ENCODE results near the gene UBC. TPM values are rescaled to one million over a fixed set of nuclear protein-coding genes. Genes with fewer than 3 reads are reported as not detected.
"Not testable (repeated sequence)": the region's sequence is repeated elsewhere in the genome, so short reads cannot be mapped to it uniquely, and the experiment has no call there.

Gene UBC
- total RNA-seq, 5 donors from 2014 or later (not counting 1 experiment from before 2014, with no cell fraction given) = 786 to 1,410 (median 885) TPM

DNA sequence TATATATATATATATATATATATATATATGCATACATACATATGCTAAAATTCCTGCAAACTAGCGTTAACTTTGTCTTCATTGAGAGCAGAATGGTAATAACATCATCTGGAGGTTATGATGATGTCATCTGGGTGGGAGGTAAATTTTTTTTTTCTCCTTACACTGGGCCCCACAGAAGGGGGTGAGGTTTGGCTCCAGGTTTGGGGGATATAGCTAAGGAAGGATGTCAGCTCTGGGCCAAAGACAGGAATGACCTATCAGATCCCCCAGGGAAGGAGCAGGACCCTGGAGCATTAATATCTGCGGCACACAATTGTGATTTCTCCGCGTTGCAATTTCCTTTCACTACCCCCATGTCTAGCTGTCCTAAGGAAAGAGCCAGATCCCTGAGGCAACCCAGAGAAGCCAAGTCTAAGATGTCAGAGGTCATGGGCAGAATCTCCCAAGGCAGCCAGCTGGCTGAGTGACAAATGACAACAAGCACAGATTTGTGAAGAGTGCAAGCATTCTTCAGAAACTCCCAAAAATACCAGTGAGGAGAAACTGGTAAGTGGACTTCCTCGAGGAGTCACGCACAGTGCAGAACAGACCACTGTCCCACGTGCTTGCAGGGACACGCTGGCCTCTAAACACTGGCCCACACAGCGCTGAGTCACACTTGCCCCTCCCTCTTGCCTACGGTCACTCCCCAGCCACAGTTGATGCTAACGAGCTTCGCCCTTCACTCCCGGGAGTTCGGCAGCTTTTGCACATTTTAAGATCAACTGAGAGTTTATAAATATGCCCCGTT, 9.9 kb downstream of the UBC start:
- peaks cover 6 to 9% (median 7%) of the 10 kb centered on the region in 3 donors for H3K4me1 Mint-ChIP-seq
- POLR2A ChIA-PET = interaction anchor here in 1 of 2 donors (0.6 kb wide), 2 partner anchors 8 to 36 kb away, joined by 3 read pairs; no protein-coding TSS in a partner anchor
- no peak for ATAC-seq (replicated peaks in 1 of 4)

DNA sequence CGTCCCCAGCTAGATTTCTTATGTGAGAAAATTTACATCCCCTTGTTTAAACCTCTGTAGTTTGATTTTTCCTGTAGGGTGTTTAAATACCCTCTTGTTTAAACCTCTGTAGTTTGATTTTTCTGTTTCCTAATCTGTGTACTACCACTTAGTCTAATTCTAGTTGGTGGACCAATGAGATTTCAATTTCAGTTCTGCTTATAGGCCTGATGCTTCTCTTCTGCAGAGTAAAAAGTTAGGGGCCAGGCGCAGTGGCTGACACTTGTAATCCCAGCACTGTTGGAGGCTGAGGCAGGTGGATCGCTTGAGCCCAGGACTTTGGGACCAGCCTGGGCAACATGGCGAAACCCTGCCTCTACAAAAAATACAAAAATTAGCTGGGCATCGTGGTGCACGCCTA, 11.5 kb downstream of the UBC start:
- ATAC-seq (replicated peaks in 1 of 4) = no peak

More for the DNA sequence above, 9.9 kb downstream of the UBC start:
- Histone ChIP-seq H3K27me3 (replicated peaks in 1 of 2; ENCODE audit: control insufficient read depth in 2 of 2, extremely low read depth in 1 of 2, insufficient read depth in 2 of 2, low read length in 1 of 2) (no peaks in the 10 kb centered on the region), H3K36me3 (ENCODE audit: control insufficient read depth in 2 of 2, extremely low read depth in 1 of 2, insufficient read depth in 1 of 2, low read length in 1 of 2) (no peaks in the 10 kb centered on the region), H3K4me1 (ENCODE audit: control insufficient read depth in 1 of 2, extremely low read depth in 1 of 2, insufficient read depth in 2 of 2, low read length in 2 of 2) (peaks cover 3 to 7% of the 10 kb centered on the region in 2 experiments), H3K9me3 (no peaks in the 10 kb centered on the region), H3K27ac (ENCODE audit: low read length) (no peak overlapping the region), H3K4me3 (ENCODE audit: control insufficient read depth in 1 of 2, extremely low read depth in 1 of 2, low read length in 1 of 2) (no peak overlapping the region)
- Mint-ChIP-seq H3K27ac (no peak overlapping the region), H3K36me3 (no peaks in the 10 kb centered on the region), H3K4me3 (no peak overlapping the region), H3K27me3 (no peaks in the 10 kb centered on the region), H3K9me3 (no peaks in the 10 kb centered on the region)
- 65% methylated on average over 7 of the region's 15 CpGs for WGBS (ENCODE audit: insufficient coverage)
- CTCF ChIA-PET = interaction anchor here in 1 of 2 donors (3.2 to 5.3 kb wide), 2 partner anchors 14 to 35 kb away, joined by 50 to 142 read pairs; no protein-coding TSS in a partner anchor
- no peak for DNase-seq

DNA sequence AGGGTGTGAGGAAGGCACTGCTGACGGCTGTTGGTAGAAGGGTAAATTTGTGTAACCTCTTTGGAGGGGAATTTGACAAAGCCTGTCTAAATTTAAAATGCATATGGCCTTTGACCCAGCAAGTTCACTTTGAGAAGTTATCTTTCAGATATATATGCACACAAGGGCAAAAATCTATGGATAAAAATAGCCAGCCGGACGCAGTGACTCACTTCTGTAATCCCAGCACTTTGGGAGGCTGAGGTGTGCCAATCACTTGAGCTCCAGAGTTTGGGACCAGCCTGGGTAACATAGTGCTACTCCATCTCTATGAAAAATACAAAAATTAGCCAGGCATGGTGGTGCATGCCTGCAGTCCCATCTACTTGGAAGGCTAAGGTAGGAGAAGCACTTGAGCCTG, 13.4 kb downstream of the UBC start:
- H3K4me3 Mint-ChIP-seq = no peak overlapping the region
- peaks cover 11 to 16% (median 14%) of the 10 kb centered on the region in 3 donors for H3K4me1 Mint-ChIP-seq
- no peaks in the 10 kb centered on the region for H3K9me3 Mint-ChIP-seq
- no peak for DNase-seq
- H3K4me3 ChIP-seq (ENCODE audit: control insufficient read depth in 1 of 2, extremely low read depth in 1 of 2, low read length in 1 of 2) = no peak overlapping the region
- no peaks in the 10 kb centered on the region for H3K27me3 Mint-ChIP-seq
- H3K4me1 ChIP-seq (ENCODE audit: control insufficient read depth in 1 of 2, extremely low read depth in 1 of 2, insufficient read depth in 2 of 2, low read length in 2 of 2) = peaks cover 0 to 9% of the 10 kb centered on the region in 2 experiments
- no peak overlapping the region for H3K27ac ChIP-seq (ENCODE audit: low read length)
- H3K9me3 ChIP-seq = no peaks in the 10 kb centered on the region
- ChIA-PET POLR2A (no interaction called here), CTCF (interaction anchor here in 1 of 2 donors (0.7 kb wide), 1 partner anchor 89 kb away, joined by 3 read pairs; no protein-coding TSS in a partner anchor)
- ATAC-seq (replicated peaks in 1 of 4) = no peak
- H3K27ac Mint-ChIP-seq = no peak overlapping the region
- no peaks in the 10 kb centered on the region for H3K36me3 Mint-ChIP-seq
- no peaks in the 10 kb centered on the region for H3K36me3 ChIP-seq (ENCODE audit: control insufficient read depth in 2 of 2, extremely low read depth in 1 of 2, insufficient read depth in 1 of 2, low read length in 1 of 2)
- no peaks in the 10 kb centered on the region for H3K27me3 ChIP-seq (replicated peaks in 1 of 2; ENCODE audit: control insufficient read depth in 2 of 2, extremely low read depth in 1 of 2, insufficient read depth in 2 of 2, low read length in 1 of 2)
- WGBS (ENCODE audit: insufficient coverage) = 100% methylated on average over 2 of the region's 3 CpGs

More for the DNA sequence above, 11.5 kb downstream of the UBC start:
- Mint-ChIP-seq H3K9me3 (no peaks in the 10 kb centered on the region), H3K36me3 (no peaks in the 10 kb centered on the region), H3K27ac (no peak overlapping the region), H3K4me1 (peaks cover 17 to 21% (median 19%) of the 10 kb centered on the region in 3 donors), H3K4me3 (no peak overlapping the region), H3K27me3 (no peaks in the 10 kb centered on the region)
- DNase-seq = no peak
- ChIA-PET CTCF (interaction anchor here in 1 of 2 donors (0.6 kb wide), 2 partner anchors 38 to 42 kb away, joined by 3 to 7 read pairs; no protein-coding TSS in a partner anchor), POLR2A (interaction anchor here in 1 of 2 donors (0.6 kb wide), 1 partner anchor 35 kb away, joined by 3 read pairs; no protein-coding TSS in a partner anchor)
- 100% methylated on average over 2 of the region's 6 CpGs for WGBS (ENCODE audit: insufficient coverage)
- Histone ChIP-seq H3K36me3 (ENCODE audit: control insufficient read depth in 2 of 2, extremely low read depth in 1 of 2, insufficient read depth in 1 of 2, low read length in 1 of 2) (no peaks in the 10 kb centered on the region), H3K27me3 (replicated peaks in 1 of 2; ENCODE audit: control insufficient read depth in 2 of 2, extremely low read depth in 1 of 2, insufficient read depth in 2 of 2, low read length in 1 of 2) (no peaks in the 10 kb centered on the region), H3K9me3 (no peaks in the 10 kb centered on the region), H3K4me1 (ENCODE audit: control insufficient read depth in 1 of 2, extremely low read depth in 1 of 2, insufficient read depth in 2 of 2, low read length in 2 of 2) (peaks cover 3 to 13% of the 10 kb centered on the region in 2 experiments), H3K27ac (ENCODE audit: low read length) (no peak overlapping the region), H3K4me3 (ENCODE audit: control insufficient read depth in 1 of 2, extremely low read depth in 1 of 2, low read length in 1 of 2) (no peak overlapping the region)

DNA sequence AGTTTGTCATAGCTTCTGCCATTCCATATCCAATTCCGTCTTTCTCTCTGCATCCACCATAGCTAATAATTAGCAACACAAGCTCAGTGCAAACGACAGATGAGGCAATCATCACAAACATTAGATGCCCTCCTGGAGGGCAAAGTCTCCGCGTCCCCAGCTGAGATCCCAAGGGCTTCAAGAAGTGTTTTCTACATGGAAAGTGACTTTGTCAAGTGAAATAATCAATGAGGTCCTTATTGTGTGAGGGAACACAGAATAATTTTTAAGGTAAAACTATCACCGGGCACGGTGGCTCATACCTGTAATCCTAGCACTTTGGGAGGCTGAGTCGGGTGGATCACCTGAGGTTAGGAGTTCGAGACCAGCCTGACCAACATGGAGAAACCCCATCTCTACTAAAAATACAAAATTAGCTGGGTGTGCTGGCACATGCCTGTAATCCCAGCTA, 14.1 kb downstream of the UBC start:
- not testable (repeated sequence) for H3K9me3 ChIP-seq; H3K36me3 ChIP-seq (ENCODE audit: control insufficient read depth in 2 of 2, extremely low read depth in 1 of 2, insufficient read depth in 1 of 2, low read length in 1 of 2); DNase-seq; H3K36me3 Mint-ChIP-seq; H3K9me3 Mint-ChIP-seq; H3K27me3 Mint-ChIP-seq; H3K4me3 ChIP-seq (ENCODE audit: control insufficient read depth in 1 of 2, extremely low read depth in 1 of 2, low read length in 1 of 2); H3K4me3 Mint-ChIP-seq; H3K27ac Mint-ChIP-seq; H3K4me1 ChIP-seq (ENCODE audit: control insufficient read depth in 1 of 2, extremely low read depth in 1 of 2, insufficient read depth in 2 of 2, low read length in 2 of 2); ATAC-seq (replicated peaks in 1 of 4); H3K27ac ChIP-seq (ENCODE audit: low read length); H3K27me3 ChIP-seq (replicated peaks in 1 of 2; ENCODE audit: control insufficient read depth in 2 of 2, extremely low read depth in 1 of 2, insufficient read depth in 2 of 2, low read length in 1 of 2)
- peaks cover 11 to 16% (median 14%) of the 10 kb centered on the region in 3 donors for H3K4me1 Mint-ChIP-seq
- 100% methylated on average over 2 of the region's 8 CpGs for WGBS (ENCODE audit: insufficient coverage)
- CTCF ChIA-PET = interaction anchor here (0.5 to 1.3 kb wide), 4 partner anchors 20 to 770 kb away, joined by 3 to 7 read pairs (median 4); no protein-coding TSS in a partner anchor
- POLR2A ChIA-PET = interaction anchor here (0.6 to 0.7 kb wide), 2 partner anchors 10 to 449 kb away, joined by 4 to 7 read pairs; no protein-coding TSS in a partner anchor

DNA sequence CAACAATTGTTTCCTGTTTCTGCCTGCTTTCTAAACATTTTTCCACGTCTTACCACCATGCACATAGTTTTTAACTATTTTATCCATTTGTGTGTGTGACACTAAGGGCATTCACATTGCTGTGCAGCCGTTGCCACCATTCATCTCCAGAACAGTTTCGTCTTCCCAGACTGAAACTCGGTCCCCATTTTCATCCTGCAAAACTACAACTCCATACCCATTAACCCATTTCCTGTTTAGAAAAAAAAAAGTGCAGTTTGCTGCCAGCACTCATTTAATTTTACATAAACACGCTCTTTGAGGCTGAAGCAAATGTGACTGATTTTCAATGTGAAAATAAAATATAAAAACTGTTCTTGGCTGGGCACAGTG, 15.5 kb downstream of the UBC start:
- no peak for ATAC-seq (replicated peaks in 1 of 4)
- no peak overlapping the region for H3K4me3 ChIP-seq (ENCODE audit: control insufficient read depth in 1 of 2, extremely low read depth in 1 of 2, low read length in 1 of 2)
- H3K4me3 Mint-ChIP-seq = no peak overlapping the region
- 85% methylated on average over 3 of the region's 5 CpGs for WGBS (ENCODE audit: insufficient coverage)
- H3K36me3 Mint-ChIP-seq = no peaks in the 10 kb centered on the region
- H3K4me1 ChIP-seq (ENCODE audit: control insufficient read depth in 1 of 2, extremely low read depth in 1 of 2, insufficient read depth in 2 of 2, low read length in 2 of 2) = peaks cover 0 to 9% of the 10 kb centered on the region in 2 experiments
- H3K9me3 Mint-ChIP-seq = no peaks in the 10 kb centered on the region
- DNase-seq = no peak
- H3K9me3 ChIP-seq = no peaks in the 10 kb centered on the region
- ChIA-PET CTCF (interaction anchor here in 1 of 2 donors (1.3 kb wide), 1 partner anchor 21 kb away, joined by 3 read pairs; no protein-coding TSS in a partner anchor), POLR2A (interaction anchor here in 1 of 2 donors (0.7 kb wide), 1 partner anchor 1886 kb away, joined by 4 read pairs; no protein-coding TSS in a partner anchor)
- H3K4me1 Mint-ChIP-seq = peaks cover 11 to 16% (median 14%) of the 10 kb centered on the region in 3 donors
- H3K36me3 ChIP-seq (ENCODE audit: control insufficient read depth in 2 of 2, extremely low read depth in 1 of 2, insufficient read depth in 1 of 2, low read length in 1 of 2) = no peaks in the 10 kb centered on the region
- H3K27ac ChIP-seq (ENCODE audit: low read length) = no peak overlapping the region
- H3K27ac Mint-ChIP-seq = no peak overlapping the region
- H3K27me3 ChIP-seq (replicated peaks in 1 of 2; ENCODE audit: control insufficient read depth in 2 of 2, extremely low read depth in 1 of 2, insufficient read depth in 2 of 2, low read length in 1 of 2) = no peaks in the 10 kb centered on the region
- H3K27me3 Mint-ChIP-seq = no peaks in the 10 kb centered on the region

DNA sequence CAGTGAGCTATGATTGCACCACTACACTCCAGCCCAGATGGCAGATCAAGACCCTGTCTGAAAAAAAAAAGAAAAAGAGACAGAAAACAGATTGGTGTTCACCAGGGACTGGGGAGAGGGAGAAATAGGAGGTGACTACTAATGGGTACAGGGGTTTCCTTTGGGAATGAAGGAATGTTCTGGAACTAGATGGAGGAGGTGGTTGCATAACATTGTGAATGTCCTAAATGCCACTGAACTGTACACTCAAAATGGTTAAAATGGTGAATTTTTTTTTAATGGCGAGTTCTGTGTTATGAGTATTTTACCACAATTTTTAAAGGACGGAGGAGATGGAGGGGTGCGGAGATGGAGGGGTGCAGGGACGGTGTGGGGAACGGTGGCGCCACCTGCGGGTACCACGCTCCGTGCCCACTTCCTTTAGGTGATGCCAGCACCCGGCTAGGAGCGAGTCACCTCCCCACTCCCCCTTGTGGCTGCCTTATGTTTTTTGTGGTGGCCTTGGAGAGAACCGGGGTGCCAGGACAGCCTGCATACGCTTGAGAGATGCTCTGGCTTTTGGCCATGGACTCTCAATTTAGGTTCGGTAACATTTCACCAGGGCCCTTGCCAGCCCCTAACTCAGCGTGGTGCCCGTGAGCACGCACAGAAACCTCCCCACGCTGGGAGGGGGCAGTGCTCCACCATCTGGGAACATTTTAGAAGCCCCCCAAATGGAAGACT, 16.1 kb downstream of the UBC start:
- Mint-ChIP-seq H3K36me3 (no peaks in the 10 kb centered on the region), H3K4me1 (peaks cover 11 to 16% (median 14%) of the 10 kb centered on the region in 3 donors), H3K4me3 (peak overlapping the region in 2 of 3 donors; percentile 17 to 31), H3K27me3 (no peaks in the 10 kb centered on the region), H3K27ac (no peak overlapping the region), H3K9me3 (no peaks in the 10 kb centered on the region)
- H3K4me1 ChIP-seq (ENCODE audit: control insufficient read depth in 1 of 2, extremely low read depth in 1 of 2, insufficient read depth in 2 of 2, low read length in 2 of 2) = peaks cover 0 to 9% of the 10 kb centered on the region in 2 experiments
- no peak overlapping the region for H3K4me3 ChIP-seq (ENCODE audit: control insufficient read depth in 1 of 2, extremely low read depth in 1 of 2, low read length in 1 of 2)
- ATAC-seq (replicated peaks in 1 of 4) = peak; percentile 97 to 99 (median 98)
- no peaks in the 10 kb centered on the region for H3K27me3 ChIP-seq (replicated peaks in 1 of 2; ENCODE audit: control insufficient read depth in 2 of 2, extremely low read depth in 1 of 2, insufficient read depth in 2 of 2, low read length in 1 of 2)
- H3K27ac ChIP-seq (ENCODE audit: low read length) = no peak overlapping the region
- POLR2A ChIA-PET = no interaction called here
- DNase-seq = peak; percentile 36 to 86 (median 66)
- no peaks in the 10 kb centered on the region for H3K36me3 ChIP-seq (ENCODE audit: control insufficient read depth in 2 of 2, extremely low read depth in 1 of 2, insufficient read depth in 1 of 2, low read length in 1 of 2)
- 18% methylated on average over 6 of the region's 18 CpGs for WGBS (ENCODE audit: insufficient coverage)
- CTCF ChIA-PET = interaction anchor here in 1 of 2 donors (0.8 kb wide), 1 partner anchor 9 kb away, joined by 3 read pairs; no protein-coding TSS in a partner anchor
- no peaks in the 10 kb centered on the region for H3K9me3 ChIP-seq

All from T-cell (primary cell).